T-helper 2 cell (primary cell): ENCODE results near the gene RFX7.
"Not testable (repeated sequence)": the region's sequence is repeated elsewhere in the genome, so short reads cannot be mapped to it uniquely, and the experiment has no call there.

ENCODE experiments used
- DNase-seq, 5 experiments: peaks; one replicate each; pipeline versions ENCODE4 v3.0.0 to v3.0.0-alpha.2; 2012 to 2022
- total RNA-seq, 2 donors: gene quantifications; one replicate each; lab custom pipeline; 2026; lab: John Stamatoyannopoulos, UW

Gene RFX7
- 18.7 to 26.2 reads per million in 2 donors for total RNA-seq

DNA sequence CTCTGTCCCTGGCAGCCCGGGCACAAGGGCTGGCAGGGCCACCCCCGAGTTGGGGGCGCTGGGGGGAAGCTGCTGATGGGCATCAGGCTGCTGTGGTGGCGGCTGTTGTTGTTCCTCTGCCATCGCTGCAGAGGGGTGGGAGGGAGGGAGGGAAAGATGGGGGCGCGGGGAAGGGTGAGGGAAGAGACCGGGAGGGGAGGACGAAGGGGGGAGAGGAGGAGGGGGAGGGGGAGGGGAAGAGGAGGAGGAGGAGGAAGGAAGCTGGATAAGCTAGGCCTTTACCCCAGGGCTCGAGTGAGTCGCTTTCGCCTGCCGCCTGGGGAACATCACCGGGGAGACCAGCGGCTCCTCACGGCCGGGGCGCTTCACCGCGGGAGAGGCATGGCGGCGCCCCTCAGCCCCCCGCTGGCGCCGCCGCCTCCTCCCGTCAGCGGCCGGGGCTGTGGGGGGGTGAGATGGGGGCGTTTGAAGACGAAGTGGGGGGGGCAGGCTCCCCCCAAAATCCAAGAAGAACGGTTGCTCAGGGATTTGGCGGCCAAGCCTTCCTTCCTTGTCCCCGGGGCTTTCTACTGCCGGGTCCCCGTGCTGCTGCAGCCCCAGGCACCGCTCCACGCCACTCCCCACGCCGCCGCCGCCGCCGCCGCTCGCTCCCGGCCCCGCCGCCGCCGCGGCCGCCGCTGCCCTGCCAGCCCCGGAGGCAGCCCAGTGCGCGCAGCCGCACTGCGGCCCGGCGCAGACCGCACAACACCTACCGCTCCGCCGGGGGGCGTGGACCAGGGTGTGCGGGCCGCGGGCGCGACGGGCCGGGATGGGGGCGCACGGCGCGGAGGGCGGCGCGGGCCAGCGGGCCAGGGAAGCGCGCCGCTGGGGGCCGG is at the start of gene RFX7:
Gene RFX7 (minus strand): TSS at position 717 of the 875 bp plus-strand sequence. CDS start 594 bp downstream, at position 123.
- DNase-seq: peak; percentile 63 to 87 (median 75)

GRCh38 chr15:56292546-56293316 is 49.1 kb upstream of the RFX7 start:
- no peak for DNase-seq

DNA sequence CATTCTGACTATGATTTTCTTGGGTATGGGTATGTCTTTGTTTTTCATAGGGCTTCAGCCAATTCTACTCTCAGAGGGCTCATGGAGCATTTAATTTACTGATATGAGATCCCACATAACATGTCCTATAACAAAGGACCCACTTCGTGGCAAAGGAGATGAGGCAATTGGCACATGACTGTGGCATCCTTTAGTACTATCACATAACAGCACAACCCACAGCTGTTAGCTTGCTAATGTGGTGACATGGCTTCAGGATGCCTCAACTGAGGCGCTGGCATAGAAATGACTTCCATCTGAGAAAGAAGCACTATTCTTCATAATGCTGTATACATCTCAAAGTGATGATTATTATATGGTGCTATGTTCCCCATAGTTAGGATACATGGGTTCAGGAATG is 48.1 kb upstream of the RFX7 start:
- no peak for DNase-seq

DNA sequence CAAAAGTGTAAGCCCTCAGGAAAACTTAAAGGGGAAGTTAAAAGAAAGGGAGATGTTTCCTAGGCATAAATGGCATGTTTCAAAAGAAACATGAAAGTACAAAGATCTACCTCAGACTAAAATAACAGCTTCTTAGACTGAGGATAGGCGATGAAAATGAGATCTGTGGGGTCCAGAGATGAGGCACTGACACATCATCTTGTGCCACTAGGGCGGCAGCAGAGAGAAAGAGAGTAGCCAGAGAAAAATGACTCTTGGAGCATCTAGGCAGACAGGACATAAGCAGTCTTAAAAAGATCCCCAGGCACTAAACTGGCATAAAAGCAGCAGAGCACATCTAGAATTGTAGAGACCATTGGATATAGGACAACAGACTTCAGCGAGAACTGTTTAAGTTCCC is 42.5 kb upstream of the RFX7 start:
- peak in 1 of 5 experiments; percentile 3 for DNase-seq

DNA sequence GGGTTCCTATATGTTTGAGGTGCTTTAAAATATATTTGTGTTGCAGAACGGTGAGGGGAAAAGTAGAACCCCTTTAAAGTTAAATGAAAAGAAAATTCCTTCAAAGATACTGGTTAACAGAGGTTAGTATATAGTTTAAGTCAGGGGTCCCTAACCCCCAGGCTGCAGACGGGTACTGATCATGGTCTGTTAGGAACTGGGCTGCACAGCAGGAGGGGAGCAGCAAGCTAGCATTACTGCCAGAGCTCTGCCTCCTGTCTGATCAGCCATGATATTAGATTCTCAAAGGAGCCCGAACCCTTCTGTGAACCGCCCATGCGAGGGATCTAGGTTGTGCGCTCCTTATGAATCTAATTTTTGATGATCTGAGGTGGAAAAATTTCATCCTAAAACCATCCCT is 37.5 kb upstream of the RFX7 start:
- no peak for DNase-seq

DNA sequence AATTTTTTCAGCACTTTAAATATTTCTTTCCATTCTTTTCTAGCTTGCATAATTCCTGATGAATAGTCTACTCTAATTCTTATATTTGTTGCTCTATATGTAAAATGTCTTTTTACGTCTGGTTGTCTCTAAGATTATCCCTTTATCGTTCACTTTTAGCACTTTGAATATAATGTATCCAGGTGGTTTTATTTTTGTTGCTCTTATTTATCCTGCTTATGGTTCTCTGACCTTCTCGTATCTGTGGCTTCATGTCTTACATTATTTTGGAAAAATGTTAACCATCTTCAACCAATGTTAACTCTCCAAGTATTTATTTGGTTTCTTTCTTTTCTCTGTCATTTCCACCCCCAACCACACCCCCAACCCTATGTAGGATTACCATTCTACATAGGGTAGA is 30.0 kb upstream of the RFX7 start:
- DNase-seq: no peak

GRCh38 chr15:56272454-56272853 is 28.8 kb upstream of the RFX7 start:
- DNase-seq: no peak

GRCh38 chr15:56266465-56266864 is 22.8 kb upstream of the RFX7 start:
- DNase-seq: not testable (repeated sequence)

- peak in 1 of 5 experiments; percentile 17 for DNase-seq
Measured at GRCh38 chr15:56261854-56262509, 18.3 kb upstream of the RFX7 start.

- peak in 1 of 5 experiments; percentile 69 for DNase-seq
Measured at GRCh38 chr15:56257306-56257705, 13.6 kb upstream of the RFX7 start.

GRCh38 chr15:56254265-56254664 is 10.6 kb upstream of the RFX7 start:
- no peak for DNase-seq

GRCh38 chr15:56252386-56252785 is 8.7 kb upstream of the RFX7 start:
- DNase-seq: no peak

GRCh38 chr15:56251315-56252095 is 7.8 kb upstream of the RFX7 start:
- peak in 1 of 5 experiments; percentile 5 for DNase-seq

DNA sequence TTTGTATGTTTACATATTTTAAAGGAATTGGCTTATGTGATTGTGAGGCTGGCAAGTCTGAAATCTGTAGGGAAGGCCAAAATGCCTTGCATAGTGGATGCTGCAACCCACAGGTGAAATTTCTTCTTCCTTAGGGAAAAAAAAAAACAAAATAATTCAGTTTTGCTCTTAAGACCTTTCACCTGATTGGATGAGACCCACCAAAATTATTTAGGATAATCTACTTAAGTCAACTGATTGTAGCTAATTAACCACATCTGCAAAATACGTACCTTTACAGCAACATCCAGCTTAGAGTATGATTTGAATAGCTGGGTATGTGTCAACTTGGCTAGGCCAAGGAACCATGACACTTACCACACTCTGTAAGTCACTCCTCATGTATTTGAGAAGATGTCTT is 6.9 kb upstream of the RFX7 start:
- no peak for DNase-seq

- DNase-seq: peak in 1 of 5 experiments; percentile 35
Measured at GRCh38 chr15:56249092-56249491, 5.4 kb upstream of the RFX7 start.

GRCh38 chr15:56248311-56248992 is 4.8 kb upstream of the RFX7 start:
- DNase-seq: no peak

DNA sequence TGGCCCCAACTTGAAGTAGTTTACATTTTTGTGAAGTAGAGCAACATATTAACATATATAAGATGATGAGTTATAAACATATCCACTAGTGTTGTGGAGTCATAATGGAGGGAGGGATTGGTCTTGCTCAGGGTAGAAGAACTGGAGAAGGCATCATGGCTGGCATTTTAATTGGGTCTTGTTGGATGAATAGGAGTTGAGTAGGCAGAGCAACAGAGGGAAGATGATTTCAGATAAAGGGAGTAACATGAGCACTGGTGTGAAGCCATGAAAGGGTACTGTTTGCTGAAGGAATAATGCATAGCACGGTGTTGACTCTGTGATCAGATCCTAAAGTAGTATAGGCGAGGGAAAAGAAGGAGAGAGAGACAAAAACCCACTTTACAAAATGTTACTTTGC is 3.6 kb upstream of the RFX7 start:
- DNase-seq: no peak

- peak; percentile 65 to 91 (median 76) for DNase-seq
Measured at GRCh38 chr15:56245871-56246814, 2.5 kb upstream of the RFX7 start.

- peak in 4 of 5 experiments; percentile 1 to 53 (median 8) for DNase-seq
Measured at GRCh38 chr15:56244811-56245576, 1.3 kb upstream of the RFX7 start.
